Peyer's patch (tissue), 4 donors: Measurements from ENCODE around the gene IL17A. TPM values are rescaled to one million over a fixed set of nuclear protein-coding genes. Genes with fewer than 3 reads are reported as not detected.

Source experiments
- DNase-seq, 3 donors: peaks; one replicate each; pipeline ENCODE4 v3.0.0-alpha.2; 2017 to 2019
- H3K27ac ChIP-seq, 4 donors: fragments of 200-600 bp; sonication (generic); one replicate each; pipeline ENCODE4 v1.5.1; 2016 to 2019
- H3K27me3 ChIP-seq, 2 donors: fragments of 200-600 bp; sonication (generic); one replicate each; pipeline ENCODE4 v1.5.1; 2019
- H3K36me3 ChIP-seq, 3 donors: fragments of 200-600 bp; sonication (generic); one replicate each; pipeline ENCODE4 v1.5.1; 2016 to 2019
- H3K4me1 ChIP-seq, 4 donors: fragments of 200-600 bp; sonication (generic); one replicate each; pipeline ENCODE4 v1.5.1; 2016 to 2019
- H3K4me3 ChIP-seq, 4 donors: fragments of 200-600 bp; sonication (generic); 1 replicate in 3 of 4; 2 replicates in 1 of 4; pipeline ENCODE4 v1.5.1; 2016 to 2019; ENCODE audit warnings: mild to moderate bottlenecking in 1 of 4
- H3K9me3 ChIP-seq, 4 donors: fragments of 200-600 bp; sonication (generic); one replicate each; pipeline ENCODE4 v1.5.1; 2016 to 2019; ENCODE audit warnings: mild to moderate bottlenecking in 1 of 4
- POLR2A ChIP-seq, 2 donors: fragments of 450-650 bp; IDR thresholded peaks; one replicate each; pipeline ENCODE4 v1.5.1; 2017; ENCODE audit warnings: antibody characterized with exemption in 2 of 2, mild to moderate bottlenecking in 2 of 2, moderate library complexity in 2 of 2
- total RNA-seq, 4 donors: library from RNA; depleted of rRNA; stranded (reverse); fragments of >200 nt; gene quantifications; one replicate each; pipeline ENCODE4 v1.1.0, GENCODE V29; 2016
- TF ChIP-seq, protein P1 (sequence below), 6 experiments: fragments of 450-650 bp in 4 of 6; fragments of 200-600 bp in 2 of 6; sonication (generic) in 1 of 6; IDR thresholded peaks; one replicate each; pipeline ENCODE4 v1.5.1; 2017 to 2019; ENCODE audit warnings: antibody characterized with exemption in 6 of 6, mild to moderate bottlenecking in 3 of 6, moderate library complexity in 1 of 6

Gene IL17A
- total RNA-seq, 4 donors from 2014 or later, result not detected

DNA sequence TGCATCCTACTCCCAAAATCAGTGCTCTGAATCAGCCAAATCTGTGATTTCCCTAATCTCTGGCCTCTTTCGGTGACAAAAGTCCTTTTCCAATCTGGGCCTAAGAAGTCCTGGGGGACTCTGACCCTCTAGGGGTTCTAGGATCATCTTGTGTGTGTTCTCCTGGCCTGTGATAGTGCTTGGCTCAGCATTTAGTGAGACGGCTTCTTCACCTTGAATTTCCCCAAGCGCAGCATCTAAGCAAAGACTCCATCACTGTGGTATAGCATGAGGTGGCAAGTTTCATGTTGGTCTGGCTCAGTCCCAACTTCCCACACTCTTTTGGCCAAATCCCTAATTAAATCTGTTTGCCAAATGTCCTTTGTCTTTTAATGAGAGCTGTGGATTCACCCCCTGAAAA, 12.1 kb upstream of the IL17A start:
- no peaks in the 10 kb centered on the region for H3K36me3 ChIP-seq
- H3K27ac ChIP-seq, result no peak overlapping the region
- no peak for DNase-seq
- H3K4me3 ChIP-seq, result no peak overlapping the region
- H3K4me1 ChIP-seq, result no peaks in the 10 kb centered on the region
- H3K9me3 ChIP-seq, result no peaks in the 10 kb centered on the region
- TF ChIP-seq, protein P1, sequence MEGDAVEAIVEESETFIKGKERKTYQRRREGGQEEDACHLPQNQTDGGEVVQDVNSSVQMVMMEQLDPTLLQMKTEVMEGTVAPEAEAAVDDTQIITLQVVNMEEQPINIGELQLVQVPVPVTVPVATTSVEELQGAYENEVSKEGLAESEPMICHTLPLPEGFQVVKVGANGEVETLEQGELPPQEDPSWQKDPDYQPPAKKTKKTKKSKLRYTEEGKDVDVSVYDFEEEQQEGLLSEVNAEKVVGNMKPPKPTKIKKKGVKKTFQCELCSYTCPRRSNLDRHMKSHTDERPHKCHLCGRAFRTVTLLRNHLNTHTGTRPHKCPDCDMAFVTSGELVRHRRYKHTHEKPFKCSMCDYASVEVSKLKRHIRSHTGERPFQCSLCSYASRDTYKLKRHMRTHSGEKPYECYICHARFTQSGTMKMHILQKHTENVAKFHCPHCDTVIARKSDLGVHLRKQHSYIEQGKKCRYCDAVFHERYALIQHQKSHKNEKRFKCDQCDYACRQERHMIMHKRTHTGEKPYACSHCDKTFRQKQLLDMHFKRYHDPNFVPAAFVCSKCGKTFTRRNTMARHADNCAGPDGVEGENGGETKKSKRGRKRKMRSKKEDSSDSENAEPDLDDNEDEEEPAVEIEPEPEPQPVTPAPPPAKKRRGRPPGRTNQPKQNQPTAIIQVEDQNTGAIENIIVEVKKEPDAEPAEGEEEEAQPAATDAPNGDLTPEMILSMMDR (IDR thresholded peaks at IDR 0.05), result no peak
- TF ChIP-seq POLR2A (IDR thresholded peaks at IDR 0.05), result no peak
- no peaks in the 10 kb centered on the region for H3K27me3 ChIP-seq

DNA sequence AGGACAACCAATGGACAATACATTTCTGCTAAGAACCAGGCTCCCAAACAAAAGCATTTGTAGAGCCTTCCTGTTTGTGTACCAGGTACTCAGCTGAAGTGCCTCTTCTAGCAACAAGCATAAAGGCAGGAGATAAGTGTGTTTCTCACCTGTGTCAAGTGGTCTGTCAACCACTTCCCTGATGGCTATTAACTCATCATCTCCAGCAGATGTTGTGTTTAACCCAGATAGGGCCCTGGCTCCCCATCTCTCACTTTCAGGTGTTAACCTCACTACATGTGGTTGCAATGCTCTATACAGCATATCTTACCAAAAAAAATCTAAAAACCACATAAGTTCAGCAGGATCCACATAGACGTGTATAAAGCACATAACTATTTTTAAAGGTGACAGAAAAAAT, 9.6 kb upstream of the IL17A start:
- TF ChIP-seq, protein P1 (IDR thresholded peaks at IDR 0.05), result no peak
- no peak for TF ChIP-seq POLR2A (IDR thresholded peaks at IDR 0.05)
- DNase-seq, result no peak
- Histone ChIP-seq H3K4me3 (no peak overlapping the region), H3K4me1 (no peaks in the 10 kb centered on the region), H3K27ac (no peak overlapping the region), H3K36me3 (no peaks in the 10 kb centered on the region), H3K9me3 (no peaks in the 10 kb centered on the region), H3K27me3 (no peaks in the 10 kb centered on the region)

DNA sequence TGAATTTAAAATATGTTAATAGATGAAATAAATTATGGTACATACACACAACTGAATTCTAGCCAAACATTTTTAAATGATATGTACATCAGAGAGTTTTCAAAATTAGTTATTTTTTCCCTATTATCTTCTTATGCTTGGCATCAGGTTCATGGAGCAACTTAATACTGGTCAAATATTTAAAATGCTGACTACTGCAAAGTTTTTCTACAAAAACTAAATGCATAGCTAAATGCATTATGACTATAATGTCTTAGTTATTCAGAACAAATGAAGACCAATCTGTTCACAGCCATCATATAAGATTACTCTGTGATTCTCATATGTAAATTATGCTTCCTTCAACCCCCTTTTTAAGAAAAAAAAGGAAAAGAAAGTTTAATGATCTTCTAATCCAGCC, 8.2 kb upstream of the IL17A start:
- TF ChIP-seq, protein P1 (IDR thresholded peaks at IDR 0.05), result no peak
- no peak for TF ChIP-seq POLR2A (IDR thresholded peaks at IDR 0.05)
- no peak overlapping the region for H3K4me3 ChIP-seq
- H3K4me1 ChIP-seq, result no peaks in the 10 kb centered on the region
- no peaks in the 10 kb centered on the region for H3K36me3 ChIP-seq
- H3K9me3 ChIP-seq, result no peaks in the 10 kb centered on the region
- no peaks in the 10 kb centered on the region for H3K27me3 ChIP-seq
- H3K27ac ChIP-seq, result no peak overlapping the region
- DNase-seq, result no peak

DNA sequence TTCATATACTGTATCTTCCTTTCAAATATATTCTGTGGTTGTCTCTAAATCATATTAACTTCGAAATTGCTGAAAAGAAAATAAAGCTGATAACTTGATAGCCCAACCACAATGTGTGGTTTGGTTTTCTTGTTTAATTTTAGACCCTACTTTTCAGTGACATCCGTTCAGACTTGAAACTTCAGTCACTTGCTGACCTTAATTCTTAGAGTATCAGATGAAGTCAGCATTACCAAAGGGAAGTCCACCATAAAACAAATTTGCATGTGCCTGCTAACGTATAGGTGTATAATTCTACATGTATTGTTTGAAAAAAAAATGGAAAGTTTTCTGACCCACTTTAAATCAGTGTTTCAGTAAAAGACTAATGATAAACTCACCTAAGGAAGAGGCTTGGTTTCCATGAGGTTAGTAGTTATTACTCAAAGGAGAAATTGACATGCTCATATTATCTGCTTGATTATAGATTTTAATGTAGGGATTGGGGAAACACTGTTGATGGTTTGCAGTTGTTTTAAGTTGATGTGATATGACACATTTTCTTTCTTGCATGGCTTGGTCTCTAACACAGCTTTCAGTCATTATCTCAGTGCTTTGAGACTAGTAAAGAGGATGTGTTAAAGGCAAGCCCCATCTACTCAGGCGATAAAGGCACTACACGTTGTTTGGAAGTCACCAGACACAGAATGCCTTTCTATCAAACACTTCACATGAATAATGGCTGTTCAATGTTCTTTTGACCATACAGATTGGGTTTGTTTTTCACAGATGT, 5.2 kb upstream of the IL17A start:
- Histone ChIP-seq H3K9me3 (no peaks in the 10 kb centered on the region), H3K27me3 (no peaks in the 10 kb centered on the region), H3K4me1 (no peaks in the 10 kb centered on the region), H3K36me3 (no peaks in the 10 kb centered on the region), H3K4me3 (no peak overlapping the region), H3K27ac (no peak overlapping the region)
- no peak for DNase-seq
- TF ChIP-seq POLR2A (IDR thresholded peaks at IDR 0.05), result no peak
- TF ChIP-seq, protein P1 (IDR thresholded peaks at IDR 0.05), result no peak

DNA sequence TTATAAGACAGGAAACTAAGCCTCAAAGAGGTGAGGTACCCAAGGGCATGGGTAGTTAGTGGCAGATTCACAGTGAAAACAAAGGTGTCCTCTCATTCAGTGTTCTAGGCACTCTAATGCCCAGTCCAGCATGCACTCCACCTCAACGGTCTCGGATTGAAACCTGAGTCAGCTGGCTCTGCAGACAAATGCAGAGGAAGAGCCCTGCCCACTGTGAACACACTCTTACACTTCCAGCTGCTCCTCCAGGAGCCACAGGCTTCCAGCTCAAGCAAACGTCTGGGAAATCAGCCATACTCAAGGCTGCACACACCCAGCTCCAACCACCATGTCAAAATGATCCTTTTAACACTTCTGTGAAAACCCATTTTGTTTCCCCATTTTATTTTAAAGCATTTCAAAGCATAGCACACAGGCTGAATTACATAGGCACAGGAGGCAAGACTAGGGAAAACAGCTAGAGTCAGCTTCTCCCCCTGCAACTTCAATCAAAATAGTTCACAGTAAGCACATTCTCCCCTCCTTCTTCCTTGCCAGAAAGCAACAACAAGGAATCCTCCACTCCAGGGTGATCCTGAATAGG, 3.0 kb upstream of the IL17A start:
- DNase-seq, result no peak
- Histone ChIP-seq H3K36me3 (no peaks in the 10 kb centered on the region), H3K27me3 (no peaks in the 10 kb centered on the region), H3K4me1 (no peaks in the 10 kb centered on the region), H3K9me3 (no peaks in the 10 kb centered on the region), H3K4me3 (no peak overlapping the region), H3K27ac (no peak overlapping the region)
- no peak for TF ChIP-seq POLR2A (IDR thresholded peaks at IDR 0.05)
- TF ChIP-seq, protein P1 (IDR thresholded peaks at IDR 0.05), result no peak
